ENCODE data around the gene GCC1.

The GCC1 gene
- 61.4 to 67.0 reads per million in 2 donors for total RNA-seq

GRCh38 chr7:127585044-127585953 is at the start of gene GCC1:
GCC1 (minus strand) TSS chr7:127585596; CDS start chr7:127585182, 414 bp downstream.
- DNase-seq: peak; percentile 84

GRCh38 chr7:127632276-127632910 is 47.0 kb upstream of the GCC1 start:
- no peak for DNase-seq

DNA sequence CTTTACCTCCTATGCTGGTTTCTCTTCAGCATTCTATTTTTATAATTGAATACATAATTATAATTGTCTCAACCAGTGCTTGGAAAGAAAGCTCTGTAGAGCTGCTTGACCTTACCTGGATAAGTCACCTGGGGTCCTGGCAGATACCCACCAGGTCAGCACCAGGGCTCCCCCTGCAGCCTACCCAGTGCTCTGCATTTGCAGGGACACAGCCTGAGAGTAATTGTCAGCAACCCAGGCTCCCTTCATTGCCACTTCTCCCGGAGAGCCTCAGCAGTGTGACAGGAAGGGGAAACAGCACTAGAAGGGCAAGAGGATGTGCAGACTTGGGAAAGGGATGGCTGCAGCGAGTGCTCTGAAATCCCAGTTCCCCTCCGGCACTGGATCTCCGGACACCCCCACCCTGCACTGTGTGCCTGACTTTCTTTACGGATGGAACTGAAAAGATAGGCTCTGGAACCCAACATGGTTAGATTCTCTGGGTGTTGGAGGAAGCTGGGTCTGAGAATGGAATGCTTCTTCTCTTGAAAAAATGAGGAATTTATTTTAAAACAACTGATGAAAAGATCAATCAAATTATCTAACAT is 44.0 kb upstream of the GCC1 start:
- no peak for DNase-seq

DNA sequence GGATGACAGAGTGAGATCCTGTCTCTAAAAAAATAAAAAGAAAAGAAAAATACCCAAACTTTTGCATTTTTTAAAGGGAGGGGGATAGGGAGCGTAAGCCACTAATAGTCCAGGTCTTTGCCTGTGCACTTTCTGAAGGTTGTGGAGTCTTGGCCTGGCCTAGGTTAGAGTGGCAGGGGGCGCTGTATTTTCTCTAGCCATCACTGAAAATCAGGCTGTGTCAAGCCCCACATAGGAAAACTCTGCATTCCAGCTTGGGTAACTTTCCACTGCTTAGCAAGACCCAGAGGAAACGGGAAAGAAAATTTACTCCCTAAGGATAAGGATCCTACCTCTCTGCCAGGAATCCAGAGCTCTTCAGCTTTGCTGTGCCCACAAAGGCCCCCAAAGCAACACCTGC is 43.0 kb upstream of the GCC1 start:
- DNase-seq: no peak

- no peak for DNase-seq
Measured at GRCh38 chr7:127625331-127625730, 39.9 kb upstream of the GCC1 start.

DNA sequence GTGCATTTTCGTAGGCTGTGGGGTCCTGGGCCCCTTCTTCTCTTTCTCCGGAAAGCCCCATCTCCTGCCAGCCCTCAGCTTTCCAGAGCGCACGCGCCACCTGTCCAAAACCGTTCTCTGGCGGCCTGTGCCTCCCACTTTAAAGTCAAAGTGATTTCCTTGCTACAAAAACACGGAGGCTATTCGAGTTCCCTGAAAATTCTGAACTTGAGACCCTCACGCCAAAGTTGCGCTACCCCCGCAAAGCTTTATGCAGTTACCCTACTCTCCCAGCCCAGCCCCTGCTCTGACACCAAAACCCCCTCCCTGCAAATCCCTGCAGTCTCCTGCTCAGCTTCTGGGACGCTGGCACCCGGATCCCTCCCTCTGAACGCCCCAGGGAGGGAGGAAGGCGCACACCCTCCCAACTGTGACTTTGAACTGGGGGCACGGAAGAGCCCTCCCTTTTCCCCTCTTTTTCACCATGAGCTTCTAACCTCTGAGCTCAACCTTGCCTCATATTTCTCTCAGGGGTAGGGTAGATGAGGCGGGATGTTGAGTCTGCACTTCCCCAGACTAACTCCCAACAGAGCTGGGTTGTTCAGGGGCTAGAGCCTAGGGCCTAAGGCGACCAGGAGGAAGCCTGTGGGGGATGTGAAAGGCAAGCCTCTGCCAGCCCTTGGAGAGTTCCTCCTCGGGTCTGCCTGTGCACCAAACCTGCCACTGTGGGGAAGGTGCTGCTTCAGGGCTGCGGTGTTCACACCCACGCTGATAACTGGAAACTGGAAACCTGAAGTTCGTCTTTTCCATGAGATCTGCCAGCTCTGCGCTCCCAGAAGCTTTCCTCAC is 35.2 kb upstream of the GCC1 start:
- no peak for DNase-seq

DNA sequence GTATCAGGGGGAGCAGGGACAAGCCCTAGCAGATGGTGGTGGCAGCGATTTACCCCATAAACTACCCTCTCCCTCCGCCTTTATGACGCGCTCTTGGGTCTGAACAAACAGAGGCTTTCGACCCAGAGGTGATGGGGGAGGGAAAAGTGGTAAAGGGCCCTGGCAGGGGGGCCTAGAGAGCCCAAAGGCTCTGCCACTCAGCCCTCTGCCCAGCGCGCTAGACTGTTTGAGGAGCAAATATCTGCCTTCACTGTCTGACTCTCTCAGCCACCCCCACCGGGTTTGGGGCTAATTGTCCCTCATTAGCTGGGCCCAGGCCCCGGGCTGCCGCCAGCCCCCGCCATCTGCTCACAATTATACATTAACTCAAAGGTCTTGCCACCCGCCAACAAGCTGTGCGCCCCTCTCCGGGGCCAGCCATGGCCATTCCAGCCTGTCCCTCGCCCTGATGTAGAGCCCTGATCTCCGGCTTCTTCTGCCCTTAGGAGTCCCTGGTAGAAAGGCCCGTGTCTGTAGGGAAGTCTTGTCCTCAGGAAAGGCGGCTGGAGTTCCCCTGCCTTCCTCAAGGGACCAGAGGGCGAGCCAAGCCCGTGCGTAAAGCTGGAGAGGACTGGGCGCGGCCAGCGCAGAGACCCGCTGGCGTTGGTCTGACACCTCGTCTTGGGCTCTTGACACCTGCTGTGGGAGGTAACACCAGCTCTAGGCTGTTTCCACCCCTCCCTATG is 34.4 kb upstream of the GCC1 start:
- no peak for DNase-seq

DNA sequence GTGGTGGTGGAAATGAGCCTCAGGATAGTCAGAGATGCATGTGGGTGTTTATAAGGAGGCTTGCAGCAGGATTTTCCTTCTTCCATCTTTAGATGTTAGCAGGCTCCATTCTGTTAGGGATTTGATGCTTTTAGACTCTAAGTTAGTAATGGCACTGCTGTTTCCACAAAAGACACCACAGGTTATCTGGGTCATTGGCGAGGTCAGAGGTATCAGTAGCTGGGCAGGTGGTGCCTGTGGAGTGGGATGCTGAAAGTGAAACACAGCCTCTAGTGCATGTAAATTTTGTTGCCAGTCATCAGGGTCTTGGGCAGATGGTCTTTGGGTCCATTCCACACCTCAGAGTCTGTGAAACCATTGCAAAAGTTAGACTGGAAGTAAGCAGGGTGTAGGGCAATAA is 33.4 kb upstream of the GCC1 start:
- DNase-seq: no peak

GRCh38 chr7:127618042-127618441 is 32.6 kb upstream of the GCC1 start, which contains the start of gene PAX4:
PAX4 (minus strand) TSS chr7:127618142; CDS start chr7:127615928, 2,214 bp downstream.
- no peak for DNase-seq

GRCh38 chr7:127616724-127617123 is 31.3 kb upstream of the GCC1 start:
- no peak for DNase-seq

GRCh38 chr7:127612263-127612662 is 26.9 kb upstream of the GCC1 start:
- no peak for DNase-seq

- no peak for DNase-seq
Measured at GRCh38 chr7:127609297-127609696, 23.9 kb upstream of the GCC1 start.

- DNase-seq: no peak
Measured at GRCh38 chr7:127608446-127608845, 23.1 kb upstream of the GCC1 start.

GRCh38 chr7:127600885-127601284 is 15.5 kb upstream of the GCC1 start:
- no peak for DNase-seq

DNA sequence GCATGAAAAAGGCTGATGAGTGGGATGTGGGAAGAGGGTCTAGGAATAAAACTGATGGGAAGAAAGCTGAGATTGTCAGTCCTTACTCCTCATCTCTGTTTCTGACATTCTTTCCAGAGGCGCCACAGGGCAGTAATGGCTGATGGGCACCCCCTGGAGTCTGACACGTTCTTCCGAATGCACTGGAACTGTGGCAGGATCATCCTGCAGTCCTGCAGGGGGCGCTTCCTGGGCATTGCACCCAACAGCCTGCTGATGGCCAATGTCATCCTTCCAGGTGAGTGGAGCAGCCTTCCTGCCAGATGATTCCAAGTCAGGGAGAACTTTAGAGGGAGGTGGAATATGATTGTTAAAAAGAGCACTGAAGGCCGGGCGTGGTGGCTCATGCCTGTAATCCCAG is 12.9 kb upstream of the GCC1 start:
- DNase-seq: no peak

DNA sequence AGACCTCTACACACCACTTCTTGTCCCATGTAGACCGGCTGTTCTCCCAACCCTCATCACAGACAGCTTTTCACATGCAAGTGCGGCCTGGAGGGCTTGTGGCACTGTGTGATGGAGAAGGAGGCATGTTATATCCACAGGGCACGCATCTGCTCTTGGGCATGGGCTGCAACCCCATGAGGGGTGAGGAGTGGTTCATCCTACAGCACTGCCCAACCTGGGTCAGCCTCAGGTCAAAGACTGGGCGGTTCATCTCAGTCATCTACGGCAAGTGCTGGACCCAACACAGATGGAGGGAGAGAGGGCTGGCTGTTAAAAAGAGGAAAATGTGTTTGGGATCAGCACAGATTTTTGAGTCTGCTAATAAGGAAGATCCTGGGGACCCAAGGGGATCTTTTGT is 10.3 kb upstream of the GCC1 start:
- no peak for DNase-seq

DNA sequence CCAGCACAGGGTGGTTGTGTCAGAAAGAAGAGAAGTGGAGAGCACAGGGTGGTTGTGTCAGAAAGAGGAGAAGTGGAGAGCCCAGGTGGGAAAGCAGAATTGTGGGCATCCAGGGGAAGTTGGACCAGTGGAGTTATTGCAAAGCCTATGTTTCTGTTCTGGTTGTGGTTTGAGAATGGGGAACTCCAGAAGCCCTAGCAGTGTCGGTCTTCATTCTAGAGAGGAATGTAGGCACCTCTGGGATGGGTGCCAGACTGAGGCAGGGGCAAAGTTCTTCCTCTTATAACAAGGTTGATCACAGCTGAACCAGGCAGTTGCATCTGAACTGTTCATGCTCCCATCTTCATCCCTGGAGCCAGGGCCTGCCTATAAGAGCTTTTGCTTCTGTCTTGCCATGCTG is 9.1 kb upstream of the GCC1 start:
- no peak for DNase-seq

- DNase-seq: no peak
Measured at GRCh38 chr7:127592550-127592949, 7.2 kb upstream of the GCC1 start.

GRCh38 chr7:127591591-127591990 is 6.2 kb upstream of the GCC1 start:
- no peak for DNase-seq

- DNase-seq: no peak
Measured at GRCh38 chr7:127591189-127591588, 5.8 kb upstream of the GCC1 start.

DNA sequence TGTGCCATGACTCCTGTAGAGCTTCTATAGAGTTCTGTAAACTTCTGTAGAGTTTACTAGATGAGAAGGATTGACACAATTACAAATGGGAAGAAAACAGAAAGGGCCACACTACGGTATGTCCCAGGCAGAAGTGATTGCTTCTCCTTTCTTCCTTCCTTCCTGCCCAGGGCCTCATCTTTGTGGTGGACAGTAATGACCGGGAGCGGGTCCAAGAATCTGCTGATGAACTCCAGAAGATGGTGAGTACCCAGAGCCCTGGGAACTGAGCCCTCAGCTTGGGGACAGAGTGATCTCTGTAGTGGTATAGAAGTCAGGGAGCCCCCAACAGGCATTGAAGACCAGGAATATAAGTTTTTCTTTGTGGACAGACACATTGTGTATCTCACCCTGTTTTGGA is 4.5 kb upstream of the GCC1 start:
- DNase-seq: no peak

Data from activated gamma-delta T cell (primary cell).